ENCODE data around the gene RSPH1. TPM values are rescaled to one million over a fixed set of nuclear protein-coding genes. Genes with fewer than 3 reads are reported as not detected.
A peak's percentile ranks its signal among the peaks of the same experiment; 100 is the strongest.

The RSPH1 gene
- total RNA-seq, 2 experiments from 2014 or later, result 0.32 TPM; not detected in 1

DNA sequence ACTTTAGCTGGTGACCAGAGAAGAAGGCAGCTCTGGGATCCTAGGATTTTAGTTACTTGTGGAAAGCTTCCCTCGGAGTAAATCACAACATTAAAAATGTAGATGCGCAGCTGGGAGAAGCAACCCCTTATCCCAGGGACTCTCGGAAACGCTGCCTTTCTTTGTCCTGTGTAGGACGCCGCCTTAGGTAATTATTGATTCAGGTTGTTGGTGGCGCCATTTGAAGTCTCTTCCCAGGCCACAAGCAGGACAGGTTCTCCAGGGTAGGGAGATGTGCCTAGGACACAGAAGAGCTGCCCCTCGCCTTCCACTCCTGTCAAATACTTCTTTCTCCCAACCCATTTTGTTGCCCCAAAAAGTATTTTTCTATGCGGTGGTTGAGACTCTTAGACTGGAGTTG, 27.9 kb upstream of the RSPH1 start:
- peak overlapping the region; percentile 73 for H3K27ac Mint-ChIP-seq
- no peak for DNase-seq
- H3K9me3 Mint-ChIP-seq, result no peaks in the 10 kb centered on the region
- no peak overlapping the region for H3K4me3 Mint-ChIP-seq
- H3K27me3 Mint-ChIP-seq, result no peaks in the 10 kb centered on the region
- peaks cover 46% of the 10 kb centered on the region for H3K4me1 Mint-ChIP-seq
- H3K36me3 Mint-ChIP-seq, result peaks cover 34% of the 10 kb centered on the region

GRCh38 chr21:42523211-42523610, 27.2 kb upstream of the RSPH1 start:
- no peaks in the 10 kb centered on the region for H3K27me3 Mint-ChIP-seq
- no peak overlapping the region for H3K4me3 Mint-ChIP-seq
- H3K27ac Mint-ChIP-seq, result no peak overlapping the region
- no peaks in the 10 kb centered on the region for H3K9me3 Mint-ChIP-seq
- peaks cover 50% of the 10 kb centered on the region for H3K4me1 Mint-ChIP-seq
- no peak for DNase-seq
- peaks cover 39% of the 10 kb centered on the region for H3K36me3 Mint-ChIP-seq

- H3K36me3 Mint-ChIP-seq, result peaks cover 42% of the 10 kb centered on the region
- no peak for DNase-seq
- no peaks in the 10 kb centered on the region for H3K9me3 Mint-ChIP-seq
- peaks cover 48% of the 10 kb centered on the region for H3K4me1 Mint-ChIP-seq
- no peaks in the 10 kb centered on the region for H3K27me3 Mint-ChIP-seq
- H3K27ac Mint-ChIP-seq, result no peak overlapping the region
- no peak overlapping the region for H3K4me3 Mint-ChIP-seq
Measured at GRCh38 chr21:42522771-42523170, 26.7 kb upstream of the RSPH1 start.

- no peak for DNase-seq
- Mint-ChIP-seq H3K27me3 (no peaks in the 10 kb centered on the region), H3K36me3 (peaks cover 42% of the 10 kb centered on the region), H3K4me3 (no peak overlapping the region), H3K27ac (no peak overlapping the region), H3K9me3 (no peaks in the 10 kb centered on the region), H3K4me1 (peaks cover 45% of the 10 kb centered on the region)
Measured at GRCh38 chr21:42522271-42522670, 26.2 kb upstream of the RSPH1 start.

DNA sequence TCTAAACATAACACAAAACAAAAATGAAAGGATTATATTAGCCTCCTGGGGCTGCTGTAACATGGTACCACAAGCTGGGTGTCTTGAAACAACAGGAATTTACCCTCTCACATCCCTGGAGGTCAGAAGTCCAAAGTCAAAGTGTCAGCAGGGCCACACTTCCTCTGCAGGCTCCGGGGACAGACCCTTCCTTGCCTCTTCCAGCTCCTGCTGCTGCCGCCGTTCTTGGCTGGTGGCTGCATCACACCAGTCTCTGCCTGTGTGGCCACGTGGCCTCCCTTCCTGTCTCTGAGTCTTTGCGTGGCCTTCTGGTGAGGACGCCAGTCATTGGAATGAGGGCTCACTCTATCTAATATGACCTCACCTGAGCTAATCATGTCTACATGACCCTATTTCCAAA, 25.8 kb upstream of the RSPH1 start:
- no peak for DNase-seq
- peaks cover 39% of the 10 kb centered on the region for H3K36me3 Mint-ChIP-seq
- no peak overlapping the region for H3K27ac Mint-ChIP-seq
- H3K9me3 Mint-ChIP-seq, result no peaks in the 10 kb centered on the region
- no peaks in the 10 kb centered on the region for H3K27me3 Mint-ChIP-seq
- H3K4me3 Mint-ChIP-seq, result no peak overlapping the region
- H3K4me1 Mint-ChIP-seq, result peaks cover 43% of the 10 kb centered on the region

DNA sequence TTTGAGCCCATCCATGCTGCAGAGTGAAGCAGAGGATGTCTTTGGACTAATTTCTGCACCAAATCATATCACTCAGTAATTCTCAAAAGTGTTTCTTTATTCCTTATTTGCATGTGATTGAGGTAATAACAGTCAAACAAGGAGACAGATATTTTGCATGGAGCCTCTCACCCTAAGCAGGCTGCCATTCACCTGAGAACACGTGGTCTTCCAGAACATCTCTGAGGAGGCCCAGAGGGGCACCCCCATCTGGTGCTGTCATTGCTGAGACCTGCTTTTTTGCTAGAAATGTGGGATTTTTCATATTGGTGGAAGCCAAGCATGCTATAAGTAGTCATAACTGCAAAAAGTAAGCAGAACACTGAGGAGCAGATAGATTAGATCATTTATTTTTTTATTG, 25.4 kb upstream of the RSPH1 start:
- Mint-ChIP-seq H3K9me3 (no peaks in the 10 kb centered on the region), H3K4me3 (no peak overlapping the region), H3K36me3 (peaks cover 35% of the 10 kb centered on the region), H3K4me1 (peaks cover 41% of the 10 kb centered on the region), H3K27me3 (no peaks in the 10 kb centered on the region), H3K27ac (no peak overlapping the region)
- DNase-seq, result no peak

GRCh38 chr21:42520628-42521253, 24.7 kb upstream of the RSPH1 start:
- H3K36me3 Mint-ChIP-seq, result peaks cover 32% of the 10 kb centered on the region

GRCh38 chr21:42518626-42519025, 22.6 kb upstream of the RSPH1 start:
- H3K36me3 Mint-ChIP-seq, result peaks cover 21% of the 10 kb centered on the region
- no peak overlapping the region for H3K4me3 Mint-ChIP-seq
- no peaks in the 10 kb centered on the region for H3K9me3 Mint-ChIP-seq
- no peak overlapping the region for H3K27ac Mint-ChIP-seq
- H3K4me1 Mint-ChIP-seq, result peaks cover 31% of the 10 kb centered on the region
- DNase-seq, result no peak
- no peaks in the 10 kb centered on the region for H3K27me3 Mint-ChIP-seq

More at GRCh38 chr21:42520628-42521253, 24.7 kb upstream of the RSPH1 start:
- DNase-seq, result no peak
- Mint-ChIP-seq H3K27ac (peak overlapping the region; percentile 52), H3K9me3 (no peaks in the 10 kb centered on the region), H3K4me3 (no peak overlapping the region), H3K4me1 (peaks cover 42% of the 10 kb centered on the region), H3K27me3 (no peaks in the 10 kb centered on the region)

DNA sequence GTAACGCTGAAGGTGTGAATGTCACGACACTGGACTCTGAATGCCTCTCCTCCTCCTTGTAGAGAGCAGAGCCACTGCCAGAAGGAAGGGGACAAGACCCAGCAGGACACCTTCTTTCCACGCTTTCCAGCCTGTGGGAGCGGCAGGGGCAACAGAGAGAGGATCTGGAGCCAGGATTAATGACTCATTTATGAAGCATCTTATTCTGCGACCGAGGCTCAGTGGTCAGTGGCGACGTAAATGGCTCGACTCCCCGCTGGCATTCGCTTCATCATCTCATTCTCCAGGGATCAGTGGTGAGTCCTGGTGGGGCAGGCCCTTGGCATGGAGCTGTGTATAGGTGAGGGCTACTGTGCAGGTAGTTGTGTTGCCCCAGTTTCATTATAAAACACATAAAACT, 22.2 kb upstream of the RSPH1 start:
- Mint-ChIP-seq H3K27ac (no peak overlapping the region), H3K9me3 (no peaks in the 10 kb centered on the region), H3K4me3 (no peak overlapping the region), H3K27me3 (no peaks in the 10 kb centered on the region), H3K4me1 (peaks cover 31% of the 10 kb centered on the region), H3K36me3 (peaks cover 21% of the 10 kb centered on the region)
- DNase-seq, result no peak

DNA sequence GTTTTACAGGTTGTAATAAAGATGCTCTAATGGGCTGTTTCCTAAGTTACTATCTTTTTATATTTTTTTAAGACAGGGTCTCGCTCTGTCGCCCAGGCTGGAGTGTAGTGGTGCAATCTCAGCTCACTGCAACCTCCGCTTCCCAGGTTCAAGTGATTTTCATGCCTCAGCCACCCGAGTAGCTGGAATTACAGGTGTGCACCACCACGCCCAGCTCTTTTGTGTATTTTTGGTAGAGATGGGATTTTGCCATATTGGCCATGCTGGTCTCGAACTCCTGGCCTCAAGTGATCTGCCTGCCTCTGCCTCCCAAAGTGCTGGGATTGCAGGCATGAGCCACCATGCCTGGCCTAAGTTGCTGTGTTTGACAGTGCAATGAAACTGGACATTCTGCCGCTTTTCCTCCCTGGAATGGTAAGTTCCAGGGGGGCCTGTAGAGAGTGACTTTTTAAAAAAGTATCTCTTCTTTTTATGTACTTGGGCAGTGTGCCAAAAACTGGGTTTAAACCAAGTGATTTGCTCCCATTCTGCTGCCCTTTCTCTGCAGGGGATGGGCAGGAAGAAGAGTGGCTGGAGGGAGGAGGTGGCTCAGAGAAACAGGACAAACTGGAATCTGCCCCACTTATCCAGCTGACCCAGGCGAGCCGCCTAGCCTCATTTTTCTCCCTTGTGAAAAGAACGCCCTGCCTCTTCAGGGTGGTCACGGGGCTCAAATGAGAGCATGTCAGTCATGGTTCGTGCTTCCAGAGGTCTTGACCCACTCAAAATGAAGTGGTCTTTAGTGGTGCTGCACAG, 19.9 kb upstream of the RSPH1 start:
- Mint-ChIP-seq H3K4me3 (peak overlapping the region; percentile 86), H3K9me3 (no peaks in the 10 kb centered on the region), H3K36me3 (peaks cover 11% of the 10 kb centered on the region), H3K27ac (no peak overlapping the region), H3K4me1 (peaks cover 31% of the 10 kb centered on the region), H3K27me3 (no peaks in the 10 kb centered on the region)
- DNase-seq, result no peak

GRCh38 chr21:42514883-42515228, 18.8 kb upstream of the RSPH1 start:
- no peaks in the 10 kb centered on the region for H3K9me3 Mint-ChIP-seq
- no peaks in the 10 kb centered on the region for H3K27me3 Mint-ChIP-seq
- peaks cover 31% of the 10 kb centered on the region for H3K4me1 Mint-ChIP-seq
- H3K4me3 Mint-ChIP-seq, result peak overlapping the region; percentile 86
- no peak for DNase-seq
- H3K27ac Mint-ChIP-seq, result peak overlapping the region; percentile 71
- H3K36me3 Mint-ChIP-seq, result peaks cover 9% of the 10 kb centered on the region

GRCh38 chr21:42513985-42514882, 18.2 kb upstream of the RSPH1 start:
- H3K36me3 Mint-ChIP-seq, result peaks cover 8% of the 10 kb centered on the region
- peak overlapping the region; percentile 86 for H3K4me3 Mint-ChIP-seq
- no peaks in the 10 kb centered on the region for H3K27me3 Mint-ChIP-seq
- peak; percentile 76 for DNase-seq
- H3K4me1 Mint-ChIP-seq, result peaks cover 31% of the 10 kb centered on the region
- H3K27ac Mint-ChIP-seq, result peak overlapping the region; percentile 80
- no peaks in the 10 kb centered on the region for H3K9me3 Mint-ChIP-seq

DNA sequence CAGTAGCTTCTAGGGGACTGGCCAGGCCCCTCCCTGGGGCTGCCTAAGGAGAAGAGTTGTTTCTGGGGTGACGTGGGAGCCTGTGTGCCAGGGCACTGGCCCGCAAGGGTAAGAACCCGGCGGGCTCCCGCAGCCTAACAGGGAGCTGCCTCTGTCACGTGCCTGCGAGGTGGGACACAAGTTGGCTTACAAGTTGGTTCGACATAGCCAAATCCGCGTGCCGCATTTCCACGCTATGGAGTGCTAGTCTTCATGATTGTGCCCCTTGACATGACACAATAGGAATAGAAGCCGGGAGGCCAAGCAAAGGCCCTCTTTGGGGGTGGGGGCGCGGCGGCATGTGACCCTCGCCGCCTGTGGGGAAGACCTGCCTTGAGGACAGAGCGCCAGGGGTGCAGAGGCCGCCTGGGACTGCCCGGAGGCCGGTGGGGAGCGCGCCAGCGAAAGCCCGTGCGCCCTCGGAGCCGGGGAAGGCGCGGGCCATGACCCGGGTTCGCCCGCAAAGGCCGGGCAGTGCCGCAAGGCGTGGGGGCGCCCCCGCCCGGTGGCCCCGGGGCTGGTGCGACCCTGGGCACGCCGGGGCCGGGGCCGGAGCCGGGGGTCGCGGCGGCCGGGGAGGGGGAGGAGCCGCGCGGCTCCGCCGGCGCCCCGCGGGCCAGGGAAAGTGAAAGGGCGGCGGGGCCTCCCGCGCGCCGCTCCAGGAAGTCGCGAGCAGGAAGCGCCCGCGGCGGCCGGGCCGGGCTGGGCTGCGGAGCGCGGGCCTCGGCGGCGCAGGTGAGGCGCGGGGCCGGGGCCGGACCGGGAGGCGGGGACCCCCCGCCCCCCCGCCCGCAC, 17.3 kb upstream of the RSPH1 start, which contains the start of gene SLC37A1:
Gene SLC37A1, plus strand, starts transcription at position 702 of the 834 bp plus-strand sequence. CDS start 4,603 bp downstream, outside the sequence.
- peaks cover 25% of the 10 kb centered on the region for H3K4me1 Mint-ChIP-seq
- peaks cover 4% of the 10 kb centered on the region for H3K36me3 Mint-ChIP-seq
- peak within 1 kb of the TSS; percentile 86 for H3K4me3 Mint-ChIP-seq
- no peaks in the 10 kb centered on the region for H3K27me3 Mint-ChIP-seq
- peak; percentile 64 for DNase-seq
- H3K27ac Mint-ChIP-seq, result peak within 1 kb of the TSS; percentile 80
- H3K9me3 Mint-ChIP-seq, result no peaks in the 10 kb centered on the region

- H3K4me1 Mint-ChIP-seq, result peaks cover 20% of the 10 kb centered on the region
- H3K27me3 Mint-ChIP-seq, result no peaks in the 10 kb centered on the region
- DNase-seq, result no peak
- no peaks in the 10 kb centered on the region for H3K36me3 Mint-ChIP-seq
- H3K9me3 Mint-ChIP-seq, result no peaks in the 10 kb centered on the region
- peak overlapping the region; percentile 6 for H3K4me3 Mint-ChIP-seq
- no peak overlapping the region for H3K27ac Mint-ChIP-seq
Measured at GRCh38 chr21:42512346-42513034, 16.5 kb upstream of the RSPH1 start.

Measured in activated naive CD8-positive, alpha-beta T cell treated with anti-CD3 and anti-CD28 coated beads for 36 hours (primary cell).